Germinal center (tissue), 1 donor: Measurements from ENCODE around the gene RALGPS1.

Experiments
- DNase-seq: peaks from one replicate; pipeline ENCODE4 v3.0.0; 2012; ENCODE audit warnings: mixed read lengths, low spot score

Gene RALGPS1

GRCh38 chr9:127224178-127224882 is 309.7 kb downstream of the RALGPS1 start:
- DNase-seq, result peak; percentile 99

DNA sequence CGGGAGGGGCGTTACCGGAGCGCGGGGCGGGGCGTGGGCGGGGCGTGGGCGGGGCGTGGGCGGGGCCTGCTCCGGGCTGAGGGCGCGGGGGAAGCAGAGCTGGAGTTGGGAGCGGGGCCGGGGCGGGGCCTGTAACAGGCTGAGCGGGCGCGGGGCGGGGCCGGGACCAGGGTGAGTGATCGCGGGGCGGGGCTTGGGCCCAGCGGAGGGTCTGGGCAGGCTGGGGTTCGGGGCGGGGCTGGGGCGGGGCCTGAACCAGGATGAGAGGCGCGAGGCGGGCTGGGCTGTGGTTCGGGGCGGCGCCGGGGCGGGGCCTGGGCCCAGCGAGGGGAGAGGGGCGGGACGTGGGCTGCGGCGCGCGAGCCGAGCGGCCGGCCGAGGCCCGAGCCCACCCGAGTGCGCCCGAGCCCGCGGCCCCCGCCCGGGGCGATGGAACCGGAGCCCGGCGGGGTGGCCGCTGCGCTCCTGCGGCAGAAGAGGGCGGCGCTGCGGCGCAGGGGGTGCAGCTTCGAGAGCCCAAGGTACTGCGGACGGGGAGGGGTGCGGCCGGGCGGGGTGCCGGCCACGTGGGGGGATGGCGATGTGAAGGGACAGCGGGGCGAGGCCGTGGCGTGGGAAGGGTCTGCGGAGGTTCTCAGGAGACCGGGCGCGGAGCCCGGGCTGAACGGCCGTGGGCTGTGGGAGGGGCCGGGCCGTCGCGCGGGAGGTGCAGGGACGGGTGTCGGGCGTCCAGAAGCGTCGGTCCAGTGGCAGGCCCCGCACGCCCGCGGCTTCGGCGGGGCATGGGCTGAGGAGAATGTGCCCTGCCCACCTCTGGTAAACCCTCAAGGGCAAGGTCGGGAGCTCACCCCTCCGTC is 310.5 kb downstream of the RALGPS1 start:
- peak; percentile 100 for DNase-seq

DNA sequence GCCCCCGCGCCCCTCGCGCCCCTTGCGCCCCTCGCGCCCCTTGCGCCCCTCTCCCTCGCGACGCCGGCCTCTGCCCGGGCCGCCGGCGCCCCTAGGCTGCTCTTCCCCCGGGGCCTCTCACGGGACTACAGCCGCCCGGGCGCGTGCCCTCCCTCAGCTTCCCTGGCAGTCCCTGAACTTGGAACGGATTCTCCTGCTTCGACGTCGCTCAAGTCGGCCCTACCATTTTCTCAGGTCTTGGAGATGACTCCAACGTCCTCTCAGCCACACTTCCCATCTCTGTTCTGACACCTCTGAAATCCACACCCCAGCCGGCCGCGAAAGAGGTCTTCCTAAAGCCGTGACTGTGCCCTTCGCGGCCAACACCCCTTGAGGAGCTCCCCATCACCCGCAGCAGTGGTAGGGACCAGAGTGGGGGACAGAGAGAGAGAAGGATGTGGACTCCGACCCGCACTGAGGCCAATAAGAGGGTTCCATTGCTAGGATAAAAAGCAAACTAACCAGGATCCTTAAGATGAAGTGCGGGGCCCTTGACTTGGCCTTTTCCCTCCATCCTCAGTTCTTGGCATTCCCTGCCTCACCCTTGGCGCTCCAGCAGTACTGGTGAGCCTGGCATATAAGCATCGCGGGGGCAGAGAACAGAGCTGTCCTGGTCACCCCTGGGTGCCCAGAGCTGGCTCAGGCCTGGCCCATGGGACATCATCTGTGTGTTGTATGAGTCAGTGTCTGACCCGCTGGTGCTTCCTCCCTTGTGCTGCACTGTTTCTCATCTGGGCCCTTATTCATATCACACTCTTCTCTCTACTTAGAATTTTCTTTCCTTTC is 311.4 kb downstream of the RALGPS1 start:
- no peak for DNase-seq

- no peak for DNase-seq
Observed at GRCh38 chr9:127229691-127230417, 315.3 kb downstream of the RALGPS1 start.

GRCh38 chr9:127231666-127232065 is 317.1 kb downstream of the RALGPS1 start:
- DNase-seq, result no peak

DNA sequence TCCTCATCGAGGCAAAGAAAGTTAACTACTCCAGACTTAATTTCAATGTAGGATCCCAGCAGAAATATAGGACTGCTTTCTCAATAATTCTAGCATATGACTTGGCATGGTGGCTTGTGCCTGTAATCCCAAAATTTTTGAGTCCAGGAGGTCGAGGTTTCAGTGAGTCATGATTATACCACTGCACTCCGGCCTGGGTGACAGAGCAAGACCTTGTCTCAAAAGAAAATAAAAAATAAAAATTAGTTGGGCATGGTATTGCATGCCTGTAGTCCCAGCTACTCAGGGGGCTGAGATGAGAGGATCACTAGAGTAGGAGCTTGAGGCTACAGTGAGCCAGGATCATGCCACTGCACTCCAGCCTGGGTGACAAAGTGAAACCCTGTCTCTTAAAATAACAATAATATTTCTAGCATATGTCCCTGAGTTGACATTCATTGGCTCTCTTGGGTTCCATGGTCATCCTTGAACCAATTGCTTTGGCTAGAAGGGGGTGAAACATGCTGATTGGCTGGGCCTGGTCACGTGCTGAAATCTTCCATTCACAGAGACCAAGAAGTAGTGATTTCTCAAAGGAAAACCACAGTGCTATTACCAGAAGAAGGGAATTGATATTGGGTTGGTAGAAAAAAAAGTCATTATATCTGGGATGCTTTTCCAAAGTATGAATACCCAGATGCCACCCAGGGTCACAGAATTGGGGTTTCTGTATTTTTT is 318.4 kb downstream of the RALGPS1 start:
- DNase-seq, result no peak

- no peak for DNase-seq
Observed at GRCh38 chr9:127233550-127233949, 319.0 kb downstream of the RALGPS1 start.

- no peak for DNase-seq
Observed at GRCh38 chr9:127233989-127234388, 319.4 kb downstream of the RALGPS1 start.

- DNase-seq, result no peak
Observed at GRCh38 chr9:127237801-127238200, 323.2 kb downstream of the RALGPS1 start.

DNA sequence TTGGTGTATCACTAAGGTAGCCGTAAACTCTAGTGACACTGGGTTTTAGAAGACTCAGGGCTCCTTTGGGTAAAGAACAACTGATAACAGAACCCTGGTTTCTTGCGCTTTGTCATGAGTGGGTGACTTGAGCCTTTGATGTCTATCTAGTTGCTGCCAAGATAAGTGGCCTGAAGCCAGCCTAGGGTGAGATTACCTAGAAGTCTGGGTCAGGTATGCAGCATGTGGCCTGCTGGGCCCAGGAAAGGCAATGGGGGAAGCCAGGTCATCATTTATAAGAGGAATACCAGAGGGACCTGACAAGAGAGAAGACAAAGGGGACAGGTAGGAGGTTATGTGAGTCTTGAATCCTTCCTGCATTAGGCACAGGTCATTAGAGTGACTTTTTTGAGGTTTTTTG is 326.8 kb downstream of the RALGPS1 start:
- DNase-seq, result no peak

GRCh38 chr9:127244609-127245601 is 330.3 kb downstream of the RALGPS1 start:
- DNase-seq, result peak; percentile 98

GRCh38 chr9:127245637-127246164 is 331.1 kb downstream of the RALGPS1 start:
- no peak for DNase-seq

- DNase-seq, result no peak
Observed at GRCh38 chr9:127248241-127248640, 333.7 kb downstream of the RALGPS1 start.

- no peak for DNase-seq
Observed at GRCh38 chr9:127249877-127250276, 335.3 kb downstream of the RALGPS1 start.

DNA sequence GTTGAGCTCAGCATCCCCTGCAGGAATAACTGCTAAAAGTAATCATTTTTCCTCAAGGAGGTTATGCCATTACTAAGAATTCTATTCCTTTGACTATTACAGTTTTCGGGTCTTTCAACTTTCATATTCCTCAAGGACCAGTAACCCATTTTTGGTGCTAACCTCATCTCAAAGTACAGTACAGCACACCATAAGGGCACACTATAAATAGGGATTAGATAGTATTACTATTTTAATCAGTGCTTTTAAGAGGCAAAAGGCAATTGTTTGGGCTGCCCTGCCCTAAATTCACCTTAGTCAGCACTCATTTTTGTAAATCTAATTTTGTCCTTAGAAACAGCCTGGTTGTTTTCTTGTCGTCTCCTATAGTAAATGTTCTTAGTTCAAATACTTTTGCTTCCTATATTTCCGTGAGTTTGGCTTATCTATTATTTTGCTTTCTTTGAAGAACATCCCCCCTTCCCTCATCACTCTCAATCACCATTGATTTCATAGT is 336.4 kb downstream of the RALGPS1 start:
- DNase-seq, result no peak

DNA sequence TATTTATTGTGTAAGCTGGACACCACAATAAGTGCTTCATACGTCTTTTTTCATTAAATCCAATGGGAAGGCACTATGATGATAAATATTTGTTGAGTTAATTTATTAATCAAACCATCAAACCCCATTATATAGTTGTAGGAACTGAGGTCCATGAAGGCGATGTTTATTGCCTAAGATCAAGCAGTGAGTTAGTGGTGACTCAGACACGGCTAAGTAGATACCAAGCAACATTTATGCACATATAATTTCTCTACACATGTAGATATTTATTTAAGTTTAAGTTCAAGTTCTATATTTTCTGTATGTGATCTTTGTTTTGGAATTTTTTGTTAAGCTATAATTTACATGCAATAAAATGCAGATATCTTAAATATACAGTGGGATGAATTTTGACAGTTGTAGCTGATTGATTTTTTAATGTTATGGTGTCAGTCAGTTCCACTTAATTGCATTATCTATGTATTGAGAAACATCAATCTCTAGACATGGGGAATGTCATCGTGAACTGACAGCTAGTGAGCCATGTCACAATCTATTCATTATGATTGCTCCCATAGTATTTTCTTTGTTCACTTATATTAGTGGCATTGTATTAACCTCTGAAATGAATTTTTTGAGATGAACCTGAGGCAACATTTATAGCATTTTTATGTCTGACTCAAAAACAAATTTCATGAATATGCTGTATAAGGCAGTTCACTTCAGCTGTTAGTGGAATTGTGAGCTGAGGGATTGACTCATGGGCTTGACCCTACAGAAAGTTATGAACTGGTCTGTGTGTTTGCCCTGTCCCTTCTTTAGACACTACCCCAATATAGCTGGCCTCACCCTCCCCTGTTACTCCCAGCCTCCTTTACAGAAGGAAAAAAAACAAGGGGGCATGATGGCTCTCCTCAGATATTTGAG is 338.1 kb downstream of the RALGPS1 start:
- no peak for DNase-seq

DNA sequence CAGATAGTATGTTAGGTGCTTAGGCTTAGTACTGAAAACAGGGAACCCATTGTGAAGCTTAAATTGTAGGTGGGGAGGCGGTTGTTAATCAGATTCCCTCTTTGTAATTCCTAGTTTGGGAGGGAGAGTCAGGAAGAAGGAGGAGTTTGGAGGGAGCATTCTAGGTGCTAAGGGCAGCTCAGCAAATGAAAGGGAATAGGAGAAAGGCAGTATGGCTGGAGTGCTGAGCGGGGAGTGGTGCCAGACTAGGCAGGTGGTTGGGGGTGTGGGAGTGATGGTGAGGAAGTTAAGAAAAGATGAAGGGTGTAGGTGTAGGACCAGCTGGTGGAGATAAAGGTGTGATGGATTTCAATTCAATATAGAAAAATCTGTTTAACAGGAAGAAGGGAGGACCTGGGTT is 338.9 kb downstream of the RALGPS1 start:
- DNase-seq, result no peak

DNA sequence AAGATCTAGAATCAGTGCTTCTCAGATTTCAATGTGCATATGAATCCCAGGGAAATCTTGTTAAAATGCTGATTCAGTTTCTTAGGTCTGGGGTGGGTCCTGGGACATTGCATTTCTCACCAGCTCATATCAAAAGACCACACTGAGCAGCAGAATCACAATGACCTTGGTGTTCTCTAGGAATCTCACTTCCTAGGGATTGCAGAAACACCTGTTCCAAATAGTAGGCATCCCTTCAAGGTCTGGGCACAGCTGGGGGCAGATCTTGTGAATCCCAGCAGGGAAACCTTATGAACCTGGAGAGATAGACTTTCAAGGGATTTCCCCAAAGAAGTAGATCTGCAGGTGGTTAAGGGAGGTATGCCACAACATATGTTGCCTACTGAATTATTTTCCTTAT is 341.1 kb downstream of the RALGPS1 start:
- no peak for DNase-seq
